ENCODE data around the gene NALCN.

DNA sequence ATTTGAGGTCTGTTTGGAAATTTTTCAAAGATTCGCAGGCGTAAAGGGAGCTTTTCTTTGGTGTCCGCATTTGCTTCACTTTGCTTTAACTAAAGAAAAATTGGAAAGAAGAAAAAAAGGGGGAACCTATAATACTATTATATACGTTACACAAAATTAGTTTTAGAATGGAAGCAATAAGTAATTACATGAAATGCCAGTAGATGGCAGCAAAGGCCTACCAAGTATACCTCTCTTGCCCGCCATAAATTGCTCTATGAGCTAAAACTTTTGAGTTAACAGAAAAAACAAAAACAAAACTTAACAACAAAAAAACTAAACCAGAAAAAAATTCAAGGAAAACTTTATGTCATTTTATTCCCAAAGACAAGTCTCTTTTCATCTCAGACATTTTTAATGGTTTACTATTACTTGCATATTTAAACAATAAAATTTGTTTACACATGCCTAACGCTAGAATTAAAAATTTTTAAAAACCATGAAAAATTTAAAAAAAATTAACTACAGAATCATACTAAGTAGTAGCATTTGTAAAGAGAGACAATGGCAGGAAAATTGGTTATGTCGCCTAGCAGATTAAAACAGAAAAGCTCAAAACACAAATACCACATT is 271.4 kb downstream of the NALCN start:
- TF ChIP-seq POLR2A (IDR thresholded peaks at IDR 0.05; ENCODE audit: low read length) (no peak), GATA1 (IDR thresholded peaks at IDR 0.05; ENCODE audit: low read depth, low read length) (no peak)
